Urothelium cell line (cell line): ENCODE measurements around the gene PODXL2.
A peak's percentile ranks its signal among the peaks of the same experiment; 100 is the strongest.

Source experiments
- DNase-seq: peaks from one replicate; pipeline ENCODE4 v3.0.0; 2011; ENCODE audit warnings: low spot score, mixed read lengths
- FAIRE-seq: peaks from 2 replicates; lab custom pipeline; 2011; peaks lifted over from hg19 to GRCh38; lab: Jason Lieb, UNC

Gene PODXL2, protein sequence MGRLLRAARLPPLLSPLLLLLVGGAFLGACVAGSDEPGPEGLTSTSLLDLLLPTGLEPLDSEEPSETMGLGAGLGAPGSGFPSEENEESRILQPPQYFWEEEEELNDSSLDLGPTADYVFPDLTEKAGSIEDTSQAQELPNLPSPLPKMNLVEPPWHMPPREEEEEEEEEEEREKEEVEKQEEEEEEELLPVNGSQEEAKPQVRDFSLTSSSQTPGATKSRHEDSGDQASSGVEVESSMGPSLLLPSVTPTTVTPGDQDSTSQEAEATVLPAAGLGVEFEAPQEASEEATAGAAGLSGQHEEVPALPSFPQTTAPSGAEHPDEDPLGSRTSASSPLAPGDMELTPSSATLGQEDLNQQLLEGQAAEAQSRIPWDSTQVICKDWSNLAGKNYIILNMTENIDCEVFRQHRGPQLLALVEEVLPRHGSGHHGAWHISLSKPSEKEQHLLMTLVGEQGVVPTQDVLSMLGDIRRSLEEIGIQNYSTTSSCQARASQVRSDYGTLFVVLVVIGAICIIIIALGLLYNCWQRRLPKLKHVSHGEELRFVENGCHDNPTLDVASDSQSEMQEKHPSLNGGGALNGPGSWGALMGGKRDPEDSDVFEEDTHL

DNA sequence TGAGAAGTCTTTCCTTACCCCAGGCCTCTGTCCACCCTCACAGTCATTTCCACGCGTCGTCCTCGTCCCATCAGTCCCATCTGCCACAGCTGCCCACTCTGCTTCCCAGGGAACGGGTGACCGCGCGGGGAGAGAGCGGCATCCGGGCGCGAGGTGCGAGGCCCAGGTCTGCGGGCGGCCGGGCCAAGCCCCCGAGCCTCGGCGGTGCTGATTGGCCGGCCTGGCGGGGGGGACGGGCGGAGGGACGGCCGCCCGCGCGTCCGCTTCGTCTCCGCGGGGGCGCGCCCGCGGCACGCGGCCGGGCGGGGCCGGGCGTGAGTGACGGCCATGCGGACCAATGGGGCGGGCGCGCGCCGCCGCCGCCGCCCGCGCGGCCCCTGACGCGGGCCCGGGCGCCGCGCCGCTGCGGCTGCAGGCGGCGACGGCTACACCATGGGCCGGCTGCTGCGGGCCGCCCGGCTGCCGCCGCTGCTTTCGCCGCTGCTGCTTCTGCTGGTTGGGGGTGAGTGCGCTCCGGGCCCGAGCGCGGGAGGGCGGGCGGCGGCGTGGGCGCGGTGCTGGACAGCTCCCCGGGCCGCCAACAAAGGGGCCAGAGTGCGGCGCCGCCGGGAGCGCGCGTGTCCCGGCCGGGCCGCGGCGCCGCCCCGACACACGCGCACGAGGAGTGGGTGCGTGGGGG is at the start of gene PODXL2:
Gene PODXL2, plus strand, starts transcription at position 398 of the 679 bp plus-strand sequence. Its CDS starts 35 bp downstream, at position 433.
- FAIRE-seq, result peak; percentile 23
- peak; percentile 92 for DNase-seq

DNA sequence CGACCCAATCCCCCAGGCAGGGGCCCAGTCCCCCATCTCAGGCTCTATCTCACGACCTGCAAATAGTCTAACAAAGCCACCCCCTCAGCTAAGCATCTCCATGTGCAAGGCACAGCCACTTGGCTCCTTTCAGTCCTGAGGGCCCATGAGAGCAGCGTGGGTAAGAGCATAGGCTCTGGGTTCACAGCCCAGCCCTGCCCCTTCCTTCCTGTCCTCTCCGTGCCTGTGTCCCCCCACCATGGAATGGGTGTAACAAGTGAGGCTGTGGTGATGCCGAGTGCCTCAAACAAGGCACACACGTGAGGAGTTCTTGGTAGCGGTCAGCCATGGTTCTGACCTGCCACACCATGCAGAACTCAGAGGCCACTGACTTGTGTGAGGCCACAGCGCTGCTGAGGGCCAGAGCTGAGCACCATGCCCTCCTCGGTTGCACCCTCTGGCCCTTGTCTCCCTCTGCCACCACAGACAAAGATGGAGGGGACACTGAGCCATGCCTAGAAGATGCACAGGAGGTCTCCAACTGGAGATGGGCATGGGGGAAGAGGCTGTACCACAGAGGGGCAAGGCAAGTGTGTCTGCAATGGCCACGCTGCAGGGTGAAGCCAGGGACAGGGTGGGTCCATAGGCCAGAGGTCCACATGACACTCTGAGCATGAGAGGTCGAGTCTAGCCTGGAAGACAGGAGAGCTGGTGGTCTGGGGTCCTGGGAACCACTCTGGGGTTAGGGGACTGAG is 48.5 kb upstream of the PODXL2 start:
- DNase-seq, result no peak
- FAIRE-seq, result peak; percentile 5

DNA sequence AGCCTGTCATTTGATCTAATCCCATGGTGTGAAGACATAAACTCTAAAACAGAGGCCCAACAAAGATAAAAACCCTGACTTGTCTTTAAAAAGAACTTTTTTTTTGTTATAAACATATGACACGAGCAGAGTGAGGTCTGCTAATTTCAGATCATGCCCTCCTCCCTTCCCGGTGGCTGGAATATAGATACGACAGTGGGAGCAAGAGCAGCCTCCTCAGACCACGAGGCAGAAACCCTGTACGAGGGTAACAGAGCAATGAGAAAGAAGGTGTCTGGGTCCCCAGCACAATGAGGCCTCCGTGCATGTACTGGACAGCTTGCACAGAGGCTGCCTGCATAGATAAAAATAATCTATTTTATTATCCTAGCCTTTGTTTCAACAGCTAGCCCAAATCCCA is 44.3 kb upstream of the PODXL2 start:
- DNase-seq (no peak), FAIRE-seq (no peak)

DNA sequence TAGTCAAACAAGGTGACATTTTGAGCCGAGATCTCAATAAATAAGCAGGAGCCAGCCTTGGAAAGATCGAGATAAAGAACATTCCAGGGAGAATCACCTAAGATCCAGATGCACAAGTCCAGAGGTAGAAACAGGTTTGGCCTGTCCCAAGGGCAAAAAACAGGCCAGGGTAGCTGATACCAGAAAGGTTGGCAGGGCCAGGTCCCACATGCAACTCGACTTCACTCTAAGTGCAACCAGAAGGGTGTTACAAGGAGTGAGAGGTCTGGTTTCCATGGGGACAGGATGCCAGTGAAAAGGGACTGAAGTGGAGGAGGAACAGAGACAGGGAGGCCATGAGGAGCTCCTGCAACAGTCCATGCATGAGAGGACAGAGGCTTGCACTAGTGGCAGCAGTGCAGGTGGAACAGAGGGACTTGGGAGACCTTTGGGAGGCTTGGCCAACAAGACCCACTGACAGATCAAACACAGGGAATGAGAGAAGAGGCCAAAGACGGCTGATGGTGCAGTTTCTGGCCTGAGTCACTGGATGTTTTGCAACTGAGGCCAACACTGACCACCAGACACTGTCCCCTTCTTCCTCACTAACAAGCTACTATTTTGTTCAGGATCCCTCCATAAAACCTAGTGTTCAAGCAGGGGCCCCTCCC is 43.7 kb upstream of the PODXL2 start:
- no peak for FAIRE-seq
- no peak for DNase-seq

DNA sequence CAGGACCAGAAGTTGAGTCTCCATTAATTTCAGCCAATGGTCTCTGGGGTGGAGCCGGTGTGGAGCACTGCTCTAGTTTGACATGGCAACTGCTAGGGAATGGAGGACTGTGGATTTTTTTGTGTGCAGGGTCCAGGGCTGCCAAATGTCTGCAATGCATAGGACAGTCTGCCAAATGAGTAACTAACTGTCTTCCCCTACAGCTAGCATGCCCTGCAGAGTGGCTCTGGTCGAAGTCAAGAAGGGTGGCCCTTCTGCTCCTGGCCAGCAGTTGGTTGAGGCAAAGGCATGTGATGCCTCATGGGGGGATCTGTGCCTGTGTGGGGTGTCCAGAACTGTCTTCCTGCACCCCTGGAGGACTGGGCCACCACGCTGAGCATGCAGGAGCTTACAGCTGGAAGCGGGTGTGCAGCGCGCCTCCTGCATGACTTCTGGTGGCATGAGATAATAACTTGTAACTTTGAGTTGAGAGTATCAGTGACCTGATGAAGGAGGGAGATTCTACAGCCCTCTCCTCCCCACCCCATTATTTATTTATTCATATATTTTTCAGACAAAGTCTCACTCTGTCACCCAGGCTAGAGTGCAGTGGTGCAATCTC is 43.1 kb upstream of the PODXL2 start:
- FAIRE-seq, result no peak
- no peak for DNase-seq

DNA sequence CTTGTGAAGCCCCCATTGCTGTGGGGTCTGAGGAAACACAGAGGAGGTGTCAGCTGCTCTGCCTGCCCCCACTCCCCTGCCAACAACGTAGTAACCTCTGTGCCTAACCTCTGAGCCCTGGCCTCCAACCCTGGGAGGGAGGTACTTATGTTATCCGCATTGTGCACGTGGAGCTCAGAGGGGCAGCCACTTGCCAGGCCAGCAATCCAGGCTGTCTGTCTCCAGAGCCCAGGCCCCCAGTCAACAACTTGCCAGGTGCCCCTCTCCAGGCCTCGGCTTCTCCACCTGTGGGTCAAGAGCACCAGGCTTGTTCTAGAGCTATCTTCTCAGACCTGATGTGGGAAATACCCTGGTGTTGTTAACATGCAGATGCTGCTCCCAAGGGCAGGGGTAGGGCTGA is 41.1 kb upstream of the PODXL2 start:
- DNase-seq (no peak), FAIRE-seq (no peak)

DNA sequence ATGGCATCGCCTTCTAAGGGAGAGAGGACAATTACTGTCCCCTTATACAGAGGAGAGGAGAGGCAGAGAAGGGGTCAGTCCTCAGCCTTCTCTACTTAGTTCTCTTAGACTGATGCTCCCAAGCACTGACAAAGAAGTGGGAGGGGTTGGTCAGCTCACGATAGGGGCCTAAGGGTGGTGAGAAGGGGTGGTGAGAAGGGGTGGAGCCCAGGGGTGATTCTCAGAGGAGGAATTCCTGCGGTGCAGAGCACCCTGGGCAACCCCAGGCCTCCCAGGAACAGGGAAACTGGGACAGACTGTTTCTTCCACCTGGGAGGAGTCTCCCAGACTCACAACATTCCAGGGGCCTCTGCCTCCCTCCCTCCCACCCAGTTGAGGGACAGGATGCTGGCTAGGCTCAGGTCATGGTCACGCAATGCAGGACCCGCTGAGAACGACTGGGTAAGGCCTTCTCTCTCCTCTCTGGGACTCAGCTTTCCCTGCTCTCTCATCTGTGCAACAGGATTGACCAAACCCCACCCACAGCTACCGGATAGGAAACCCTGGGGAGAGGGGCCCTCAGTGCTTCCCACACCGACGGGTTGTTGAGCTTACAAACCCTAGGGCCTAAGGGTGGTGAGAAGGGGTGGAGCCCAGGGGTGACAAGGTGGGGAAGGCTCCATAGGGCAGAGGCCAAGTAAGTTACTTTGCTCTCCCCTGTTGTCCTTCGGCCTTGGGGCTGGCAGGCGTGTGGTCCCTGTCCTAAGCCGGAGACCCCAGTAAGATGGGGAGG is 40.0 kb upstream of the PODXL2 start:
- FAIRE-seq, result no peak
- peak; percentile 48 for DNase-seq

DNA sequence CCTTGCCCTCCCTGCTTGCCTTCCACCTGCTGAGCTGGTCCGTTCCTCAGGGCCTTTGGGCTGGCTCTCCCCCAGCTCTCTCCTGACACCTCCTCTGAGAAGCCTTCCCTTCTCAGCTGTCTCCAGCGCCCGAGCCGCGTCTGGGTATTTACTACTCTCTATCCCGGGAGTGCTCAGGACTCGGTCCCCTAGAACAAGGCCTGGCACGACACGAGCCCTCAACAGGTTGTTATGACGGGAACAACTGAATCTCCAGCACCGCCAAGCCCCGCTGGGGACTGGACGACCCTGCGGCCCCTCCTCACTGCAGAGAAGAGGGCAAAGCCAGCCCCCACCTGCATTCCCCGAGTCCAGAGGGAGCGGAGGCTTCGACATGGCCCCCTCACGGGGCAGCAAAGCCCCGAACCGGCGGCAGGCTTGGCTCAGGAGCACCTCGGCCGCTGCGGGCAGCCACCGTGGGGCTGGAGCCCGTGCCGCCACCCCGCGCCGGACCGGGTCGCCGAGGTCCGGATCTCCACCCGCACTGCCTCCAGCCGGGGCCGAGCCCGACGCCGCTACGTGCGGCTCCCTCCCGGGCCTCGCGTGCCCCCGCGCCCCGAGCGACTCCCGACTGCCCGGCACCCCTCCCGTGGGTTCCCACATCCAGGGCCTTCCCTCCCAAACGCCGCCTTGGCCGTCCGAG is 39.2 kb upstream of the PODXL2 start:
- DNase-seq, result no peak
- no peak for FAIRE-seq

DNA sequence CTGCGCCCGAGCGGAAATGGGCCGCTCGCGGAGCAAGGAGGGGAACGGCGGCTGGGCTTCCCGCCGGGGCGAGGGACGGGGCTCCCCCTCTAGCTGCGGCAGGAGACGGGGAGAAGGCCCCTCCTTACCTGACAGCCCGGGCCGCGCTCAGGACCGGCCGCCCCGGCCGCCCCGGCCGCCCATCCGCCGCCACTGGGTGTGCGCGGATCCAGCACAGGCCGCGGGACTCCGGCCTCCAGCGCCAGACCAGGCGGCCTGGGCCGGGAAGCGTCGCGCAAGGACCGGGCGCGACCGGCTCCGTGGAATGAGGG is 38.7 kb upstream of the PODXL2 start:
- FAIRE-seq, result no peak
- DNase-seq, result no peak

DNA sequence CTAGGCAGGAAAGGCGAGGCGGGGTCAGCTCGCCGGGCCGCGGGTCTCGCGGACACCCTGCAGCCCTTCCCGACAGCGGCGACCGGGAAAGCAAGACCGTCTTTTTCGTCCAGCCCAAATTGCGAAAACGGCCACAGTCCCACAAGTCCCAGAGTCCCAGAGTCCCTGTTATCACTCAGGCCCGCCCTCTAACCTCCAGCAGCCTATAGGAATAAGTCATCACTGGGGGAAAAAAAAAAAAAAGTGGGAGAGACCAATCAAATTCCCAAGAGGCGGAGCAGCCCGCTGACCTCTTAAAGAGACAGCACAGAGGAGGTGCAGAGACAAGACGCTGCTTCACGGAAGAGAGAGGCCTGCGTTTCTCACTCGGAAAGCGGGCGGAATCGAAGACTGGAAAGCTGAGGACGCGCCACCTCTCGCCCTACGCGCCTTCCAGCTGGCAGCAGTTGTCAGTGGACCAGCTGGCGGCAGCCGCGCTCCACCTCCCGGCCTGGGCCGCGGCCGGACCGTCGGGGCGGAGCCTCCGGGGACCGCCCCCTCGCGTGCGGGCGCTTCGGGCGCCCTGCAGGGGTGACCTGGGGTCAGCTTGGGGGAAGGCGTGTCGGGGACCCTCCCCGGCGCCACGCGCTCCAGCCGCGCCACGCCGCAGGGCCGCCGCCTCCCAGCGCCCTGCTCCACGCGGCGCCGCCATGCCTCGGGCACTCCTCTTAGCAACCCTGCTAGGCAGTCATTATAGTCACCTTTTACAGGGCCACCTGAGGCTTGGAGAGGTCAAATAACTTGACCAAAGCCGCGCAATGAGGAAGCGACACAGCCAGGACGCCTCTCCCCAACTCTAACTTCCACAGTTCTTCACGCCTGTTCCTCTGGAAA is 38.2 kb upstream of the PODXL2 start, which contains the start of gene TPRA1:
Gene TPRA1, minus strand, starts transcription at position 141 of the 873 bp plus-strand sequence. CDS start 10,587 bp downstream, outside the sequence.
- no peak for FAIRE-seq
- DNase-seq, result peak; percentile 96

DNA sequence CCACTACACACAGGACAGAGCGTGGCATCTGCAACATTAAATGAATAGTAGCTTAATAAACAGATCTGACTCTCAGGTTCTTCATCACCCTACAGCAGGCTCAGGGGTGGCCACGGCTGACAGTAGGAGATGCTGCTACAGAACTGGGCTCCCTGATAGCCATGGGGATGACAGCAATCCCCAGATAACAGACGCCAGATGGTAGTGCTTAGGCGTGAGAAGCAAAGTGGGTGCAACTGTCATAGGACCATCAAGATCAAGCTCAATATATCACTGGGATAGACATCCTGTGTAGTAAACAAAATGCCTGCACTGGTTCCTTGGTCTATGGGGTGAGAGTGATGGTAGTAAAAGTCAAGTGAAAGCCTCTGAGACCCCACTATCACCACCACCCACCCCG is 35.8 kb upstream of the PODXL2 start:
- no peak for DNase-seq
- FAIRE-seq, result no peak

DNA sequence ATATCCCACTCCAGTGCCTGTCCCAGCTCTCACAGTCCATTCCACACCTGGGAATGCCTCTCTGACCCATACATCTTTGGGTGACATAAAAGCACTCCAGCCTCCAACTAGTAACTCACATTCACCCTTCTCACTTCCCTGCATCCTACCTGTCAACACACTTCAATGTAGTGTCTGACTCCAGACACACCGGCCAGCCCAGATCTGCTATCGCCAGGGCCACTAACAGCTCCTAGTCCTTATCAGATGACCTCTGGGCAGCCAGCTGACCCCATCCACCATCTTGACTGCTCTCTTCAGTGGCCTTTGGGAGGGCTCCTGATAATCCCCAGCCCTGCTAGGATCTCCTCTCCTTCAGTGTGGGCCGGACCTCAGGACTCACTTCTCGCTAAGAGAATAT is 33.7 kb upstream of the PODXL2 start:
- FAIRE-seq (no peak), DNase-seq (no peak)

DNA sequence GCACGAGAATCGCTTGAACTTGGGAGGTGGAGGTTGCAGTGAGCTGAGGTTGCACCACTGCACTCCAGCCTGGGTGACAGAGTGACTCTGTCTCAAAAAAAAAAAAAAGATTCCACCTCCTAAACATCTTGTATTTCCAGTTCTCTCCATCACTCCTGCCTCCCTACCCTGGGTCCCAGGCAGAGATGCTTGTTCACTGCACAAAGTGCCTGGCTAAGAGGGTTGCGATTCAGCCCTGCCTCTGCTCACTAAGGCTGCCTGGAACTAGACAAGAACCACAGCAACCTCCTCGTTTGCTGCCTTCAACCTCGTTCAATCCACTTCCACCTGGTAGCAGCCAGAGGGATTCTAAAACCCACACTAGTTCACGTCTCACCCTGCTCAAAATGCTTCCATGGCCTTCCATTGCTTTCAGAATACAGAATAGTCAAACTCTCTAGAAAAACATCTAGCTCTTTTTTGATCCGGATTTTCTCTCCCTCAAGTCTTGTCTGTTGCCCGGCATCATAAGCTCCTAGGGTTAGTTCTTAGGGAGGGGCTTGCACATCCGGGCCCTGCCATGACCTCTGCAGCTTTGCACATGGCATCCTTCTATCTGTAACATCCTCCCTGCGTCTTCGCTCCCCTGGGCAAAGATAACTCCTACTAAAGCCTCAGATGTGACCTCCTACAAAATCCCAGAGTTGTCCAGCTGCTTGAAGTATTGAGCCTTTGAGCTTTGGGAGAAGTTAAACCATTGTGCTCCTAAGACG is 31.8 kb upstream of the PODXL2 start:
- no peak for FAIRE-seq
- no peak for DNase-seq

DNA sequence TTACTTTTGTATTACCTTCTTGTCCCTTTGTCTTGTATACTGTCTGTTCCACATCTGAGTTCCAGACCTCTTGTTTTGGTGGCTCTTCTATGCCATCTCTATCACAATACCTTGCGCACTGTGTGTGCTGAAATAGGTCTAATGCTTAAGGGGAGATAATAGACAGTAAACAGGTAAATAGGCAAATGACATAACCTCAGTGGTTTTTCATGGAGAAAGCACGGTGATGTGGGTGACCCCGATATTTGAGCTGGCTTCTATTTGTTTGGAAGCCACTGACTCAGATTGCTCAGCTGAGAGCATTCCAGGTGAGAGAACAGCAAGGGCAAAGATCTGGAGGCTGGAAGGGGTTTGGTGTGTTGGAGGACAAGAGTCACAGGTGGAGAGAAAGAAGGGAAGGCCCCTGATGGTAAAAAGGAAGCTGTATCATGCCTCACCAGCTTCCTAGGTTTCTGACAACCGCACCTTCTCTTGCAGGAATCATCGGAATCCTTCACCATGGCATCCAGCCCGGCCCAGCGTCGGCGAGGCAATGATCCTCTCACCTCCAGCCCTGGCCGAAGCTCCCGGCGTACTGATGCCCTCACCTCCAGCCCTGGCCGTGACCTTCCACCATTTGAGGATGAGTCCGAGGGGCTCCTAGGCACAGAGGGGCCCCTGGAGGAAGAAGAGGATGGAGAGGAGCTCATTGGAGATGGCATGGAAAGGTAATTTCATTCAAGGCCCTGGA is 30.0 kb upstream of the PODXL2 start:
- no peak for FAIRE-seq
- peak; percentile 23 for DNase-seq

DNA sequence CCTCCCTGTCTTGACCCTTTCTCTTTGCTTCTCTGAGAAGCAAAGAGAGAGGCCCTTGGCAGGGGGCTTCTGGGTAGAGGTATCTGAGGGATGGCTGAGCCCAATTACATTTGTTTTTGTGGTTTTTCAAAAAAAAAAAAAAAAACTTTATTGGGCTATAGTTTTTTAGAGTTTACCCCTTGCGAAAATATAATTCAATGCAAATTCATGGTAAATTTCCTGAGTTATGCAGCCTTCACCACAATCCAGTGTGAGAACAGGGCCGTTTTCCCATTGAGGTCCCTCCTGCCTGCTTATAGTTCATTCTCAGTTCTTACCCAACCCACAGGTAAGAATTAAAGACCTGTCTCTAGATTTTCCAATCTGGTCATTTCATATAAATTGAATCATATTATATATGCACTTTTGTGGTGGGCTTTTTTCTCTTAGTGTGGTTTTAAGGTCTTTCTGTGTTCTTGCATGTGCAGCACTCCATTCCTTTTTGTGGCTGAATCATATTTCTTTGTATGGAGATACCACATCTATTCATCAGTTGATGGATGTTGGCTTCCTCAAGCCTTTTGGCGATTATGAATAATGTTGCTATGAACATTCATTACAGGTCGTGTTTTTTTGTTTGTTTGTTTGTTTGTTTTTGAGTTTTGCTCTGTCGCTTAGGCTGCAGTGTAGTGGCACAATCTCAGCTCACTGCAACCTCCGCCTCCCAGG is 28.1 kb upstream of the PODXL2 start:
- DNase-seq (no peak), FAIRE-seq (no peak)

DNA sequence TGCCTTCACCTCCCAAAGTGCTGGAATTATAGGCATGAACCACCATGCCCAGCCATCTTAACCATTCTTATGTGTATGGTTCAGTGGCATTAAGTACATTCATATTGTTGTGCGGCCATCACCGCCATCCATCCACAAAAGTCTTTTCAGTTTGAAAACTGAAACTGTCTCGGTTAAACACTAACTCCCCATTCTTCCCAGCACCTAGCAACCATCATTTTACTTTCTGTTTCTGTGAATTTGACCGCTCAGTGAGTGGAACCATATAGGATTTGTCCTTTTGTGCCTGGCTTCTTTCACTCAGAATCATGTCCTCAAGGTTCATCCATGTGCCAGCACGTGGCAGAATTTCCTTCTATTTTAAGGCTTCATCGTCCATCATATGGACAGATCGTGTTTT is 24.9 kb upstream of the PODXL2 start:
- no peak for DNase-seq
- no peak for FAIRE-seq
